Measurements from ENCODE around the gene SNX18.

The SNX18 gene

DNA sequence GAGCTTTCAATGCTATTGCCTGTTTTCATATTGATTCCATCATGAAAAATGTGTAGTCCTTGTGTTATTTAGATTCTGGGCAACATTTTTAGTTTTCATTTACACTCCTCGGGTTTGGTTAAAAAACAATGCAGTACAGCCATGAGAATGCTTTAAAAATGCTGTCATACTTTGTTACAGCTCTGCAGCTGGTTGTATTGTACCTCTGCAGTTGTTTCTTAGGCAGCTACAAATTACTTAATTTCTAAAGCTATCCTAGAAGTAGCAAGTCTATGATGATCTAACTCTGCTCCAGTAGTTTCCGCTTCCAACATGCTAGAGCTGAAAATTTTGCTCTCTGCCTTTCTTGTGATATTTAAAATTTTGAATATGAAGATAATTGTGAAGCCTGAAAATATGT, 20.2 kb downstream of the SNX18 start:
- Histone ChIP-seq H3K9me2 (replicated peaks; ENCODE audit: low read depth, low read length) (no peaks in the 10 kb centered on the region), H3K9me3 (ENCODE audit: insufficient read depth, low read depth, low read length) (no peaks in the 10 kb centered on the region), H3K4me1 (ENCODE audit: insufficient read depth, low read length, poor library complexity, severe bottlenecking) (peaks cover 16% of the 10 kb centered on the region), H3F3A (ENCODE audit: low read depth) (no peaks in the 10 kb centered on the region), H3K4me3 (ENCODE audit: low read length, poor library complexity, severe bottlenecking) (no peak overlapping the region), H4K20me1 (ENCODE audit: insufficient read depth, low read length, poor library complexity, severe bottlenecking) (no peaks in the 10 kb centered on the region), H3K4me2 (ENCODE audit: low read depth, low read length, poor library complexity, severe bottlenecking) (no peak overlapping the region), H2AFZ (ENCODE audit: low read length) (no peak overlapping the region), H3K79me2 (ENCODE audit: insufficient read depth, low read length) (peaks cover 5% of the 10 kb centered on the region; the same call in 1 of the 2 replicates), H3K9ac (ENCODE audit: low read depth, low read length, poor library complexity, severe bottlenecking) (no peak overlapping the region), H3K27me3 (ENCODE audit: insufficient read depth, low read length, poor library complexity, severe bottlenecking) (no peaks in the 10 kb centered on the region), H3K36me3 (ENCODE audit: insufficient read depth, low read length) (no peaks in the 10 kb centered on the region)
- TF ChIP-seq, protein P1, sequence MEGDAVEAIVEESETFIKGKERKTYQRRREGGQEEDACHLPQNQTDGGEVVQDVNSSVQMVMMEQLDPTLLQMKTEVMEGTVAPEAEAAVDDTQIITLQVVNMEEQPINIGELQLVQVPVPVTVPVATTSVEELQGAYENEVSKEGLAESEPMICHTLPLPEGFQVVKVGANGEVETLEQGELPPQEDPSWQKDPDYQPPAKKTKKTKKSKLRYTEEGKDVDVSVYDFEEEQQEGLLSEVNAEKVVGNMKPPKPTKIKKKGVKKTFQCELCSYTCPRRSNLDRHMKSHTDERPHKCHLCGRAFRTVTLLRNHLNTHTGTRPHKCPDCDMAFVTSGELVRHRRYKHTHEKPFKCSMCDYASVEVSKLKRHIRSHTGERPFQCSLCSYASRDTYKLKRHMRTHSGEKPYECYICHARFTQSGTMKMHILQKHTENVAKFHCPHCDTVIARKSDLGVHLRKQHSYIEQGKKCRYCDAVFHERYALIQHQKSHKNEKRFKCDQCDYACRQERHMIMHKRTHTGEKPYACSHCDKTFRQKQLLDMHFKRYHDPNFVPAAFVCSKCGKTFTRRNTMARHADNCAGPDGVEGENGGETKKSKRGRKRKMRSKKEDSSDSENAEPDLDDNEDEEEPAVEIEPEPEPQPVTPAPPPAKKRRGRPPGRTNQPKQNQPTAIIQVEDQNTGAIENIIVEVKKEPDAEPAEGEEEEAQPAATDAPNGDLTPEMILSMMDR (conservative IDR thresholded peaks at IDR 0.05; ENCODE audit: low read length): no peak
- no peak for TF ChIP-seq EZH2phosphoT487 (IDR thresholded peaks at IDR 0.05; ENCODE audit: borderline replicate concordance)

DNA sequence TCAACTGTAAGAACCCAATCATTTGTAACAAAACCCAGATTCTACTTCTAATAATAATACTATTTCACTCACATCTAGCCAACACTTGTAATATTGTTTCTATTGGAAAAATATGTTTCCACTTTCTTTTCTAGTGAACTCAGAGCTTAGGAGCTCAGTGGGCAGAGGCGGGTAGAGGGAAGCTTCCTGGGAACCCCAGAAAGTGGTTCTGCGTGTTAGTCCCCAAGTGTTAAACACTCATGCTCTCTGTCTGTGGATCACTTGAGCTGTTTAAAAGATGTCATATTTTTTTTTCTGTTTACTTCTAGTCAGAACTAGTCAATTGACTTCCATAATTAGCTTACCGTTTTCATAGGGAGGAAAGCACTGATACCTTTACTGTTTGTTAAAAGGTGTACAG, 20.6 kb downstream of the SNX18 start:
- TF ChIP-seq, protein P1 (conservative IDR thresholded peaks at IDR 0.05; ENCODE audit: low read length): no peak
- no peak for TF ChIP-seq EZH2phosphoT487 (IDR thresholded peaks at IDR 0.05; ENCODE audit: borderline replicate concordance)
- H2AFZ ChIP-seq (ENCODE audit: low read length): no peak overlapping the region
- H4K20me1 ChIP-seq (ENCODE audit: insufficient read depth, low read length, poor library complexity, severe bottlenecking): no peaks in the 10 kb centered on the region
- no peaks in the 10 kb centered on the region for H3K9me2 ChIP-seq (replicated peaks; ENCODE audit: low read depth, low read length)
- peaks cover 5% of the 10 kb centered on the region; the same call in 1 of the 2 replicates for H3K79me2 ChIP-seq (ENCODE audit: insufficient read depth, low read length)
- no peak overlapping the region for H3K4me3 ChIP-seq (ENCODE audit: low read length, poor library complexity, severe bottlenecking)
- no peak overlapping the region for H3K4me2 ChIP-seq (ENCODE audit: low read depth, low read length, poor library complexity, severe bottlenecking)
- H3K27me3 ChIP-seq (ENCODE audit: insufficient read depth, low read length, poor library complexity, severe bottlenecking): no peaks in the 10 kb centered on the region
- no peaks in the 10 kb centered on the region for H3K36me3 ChIP-seq (ENCODE audit: insufficient read depth, low read length)
- peaks cover 14% of the 10 kb centered on the region for H3K4me1 ChIP-seq (ENCODE audit: insufficient read depth, low read length, poor library complexity, severe bottlenecking)
- H3K9me3 ChIP-seq (ENCODE audit: insufficient read depth, low read depth, low read length): no peaks in the 10 kb centered on the region
- no peak overlapping the region for H3K9ac ChIP-seq (ENCODE audit: low read depth, low read length, poor library complexity, severe bottlenecking)
- H3F3A ChIP-seq (ENCODE audit: low read depth): no peaks in the 10 kb centered on the region

DNA sequence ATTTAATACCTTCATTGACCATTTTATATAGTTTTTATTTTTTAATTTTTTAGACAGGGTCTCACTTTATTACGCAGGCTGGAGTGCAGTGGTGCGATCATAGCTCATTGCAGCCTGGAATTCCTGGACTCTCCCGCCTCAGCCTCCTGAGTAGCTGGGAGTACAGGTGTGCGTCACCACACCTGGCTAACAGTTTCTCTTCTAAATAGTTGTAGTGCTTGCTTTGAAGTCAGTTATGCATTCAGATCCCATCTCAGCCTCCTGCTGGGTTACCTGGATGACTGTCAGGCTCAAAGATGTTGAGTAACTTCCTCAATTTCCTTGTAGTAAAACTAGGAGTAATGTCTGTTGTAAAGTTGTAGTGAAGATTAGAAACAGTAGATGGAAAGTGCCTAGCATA, 21.4 kb downstream of the SNX18 start:
- H3K27me3 ChIP-seq (ENCODE audit: insufficient read depth, low read length, poor library complexity, severe bottlenecking): no peaks in the 10 kb centered on the region
- TF ChIP-seq EZH2phosphoT487 (IDR thresholded peaks at IDR 0.05; ENCODE audit: borderline replicate concordance): no peak
- TF ChIP-seq, protein P1 (conservative IDR thresholded peaks at IDR 0.05; ENCODE audit: low read length): no peak
- peaks cover 5% of the 10 kb centered on the region for H3K4me1 ChIP-seq (ENCODE audit: insufficient read depth, low read length, poor library complexity, severe bottlenecking)
- H3K4me2 ChIP-seq (ENCODE audit: low read depth, low read length, poor library complexity, severe bottlenecking): no peak overlapping the region
- no peaks in the 10 kb centered on the region for H3F3A ChIP-seq (ENCODE audit: low read depth)
- H3K9me2 ChIP-seq (replicated peaks; ENCODE audit: low read depth, low read length): no peaks in the 10 kb centered on the region
- H2AFZ ChIP-seq (ENCODE audit: low read length): no peak overlapping the region
- H3K79me2 ChIP-seq (ENCODE audit: insufficient read depth, low read length): no peaks in the 10 kb centered on the region; the same call in 1 of the 2 replicates
- no peaks in the 10 kb centered on the region for H4K20me1 ChIP-seq (ENCODE audit: insufficient read depth, low read length, poor library complexity, severe bottlenecking)
- no peak overlapping the region for H3K9ac ChIP-seq (ENCODE audit: low read depth, low read length, poor library complexity, severe bottlenecking)
- no peaks in the 10 kb centered on the region for H3K9me3 ChIP-seq (ENCODE audit: insufficient read depth, low read depth, low read length)
- no peaks in the 10 kb centered on the region for H3K36me3 ChIP-seq (ENCODE audit: insufficient read depth, low read length)
- H3K4me3 ChIP-seq (ENCODE audit: low read length, poor library complexity, severe bottlenecking): no peak overlapping the region

Data from Loucy (cell line).